H1 (cell line): ENCODE results near the gene DGKH. TPM values are rescaled to one million over a fixed set of nuclear protein-coding genes. Genes with fewer than 3 reads are reported as not detected.

ENCODE experiments used
- CTCF ChIA-PET: fragments of 300-600 bp; sonication (Branson Sonifier 250); formaldehyde crosslinking; loops from one replicate; lab custom pipeline; 2021; ENCODE audit not compliant: partially characterized antibody; lab: Charles Lee
- POLR2A ChIA-PET: fragments of 300-600 bp; sonication (Branson Sonifier 250); formaldehyde crosslinking; loops from one replicate; lab custom pipeline; 2021; ENCODE audit warnings: inconsistent platforms; ENCODE audit not compliant: partially characterized antibody; lab: Charles Lee
- DNase-seq, 2 experiments: peaks; one replicate each; pipeline versions ENCODE4 v3.0.0 to v3.0.0-alpha.2; 2010 to 2022; ENCODE audit warnings: low spot score in 2 of 2, low read depth in 1 of 2, mixed read lengths in 1 of 2
- FAIRE-seq: peaks from 2 replicates; lab custom pipeline; 2011; peaks lifted over from hg19 to GRCh38; lab: Jason Lieb, UNC
- H2AFZ ChIP-seq: 2 replicates; pipeline ENCODE4 v1.8.1; 2012; ENCODE audit warnings: low read length, inconsistent platforms
- H2AK5ac ChIP-seq: 2 replicates; pipeline ENCODE4 v1.6.1; 2013; ENCODE audit warnings: low read depth, low read length
- H2BK120ac ChIP-seq: replicated peaks from 2 replicates; pipeline ENCODE3; 2013; ENCODE audit warnings: low read depth, low read length, inconsistent platforms
- H2BK12ac ChIP-seq: 2 replicates; pipeline ENCODE4 v1.6.1; 2013; ENCODE audit warnings: low read depth, low read length
- H2BK15ac ChIP-seq: 2 replicates; pipeline ENCODE4 v1.6.1; 2013; ENCODE audit warnings: low read length
- H2BK20ac ChIP-seq: 2 replicates; pipeline ENCODE4 v1.6.1; 2013; ENCODE audit warnings: low read length
- H2BK5ac ChIP-seq: 2 replicates; pipeline ENCODE4 v1.6.1; 2013; ENCODE audit warnings: low read depth, low read length
- H3K14ac ChIP-seq: 2 replicates; pipeline ENCODE4 v1.6.1; 2013; ENCODE audit warnings: inconsistent platforms; ENCODE audit not compliant: insufficient read length
- H3K18ac ChIP-seq: 2 replicates; pipeline ENCODE4 v1.6.1; 2013; ENCODE audit warnings: low read length; ENCODE audit errors: extremely low read depth
- H3K23ac ChIP-seq: 2 replicates; pipeline ENCODE4 v1.6.1; 2013; ENCODE audit warnings: inconsistent platforms; ENCODE audit not compliant: insufficient read length
- H3K23me2 ChIP-seq: 2 replicates; pipeline ENCODE4 v1.6.1; 2013; ENCODE audit warnings: low read depth, low read length
- H3K27ac ChIP-seq: 2 replicates; pipeline ENCODE4 v1.6.1; 2011; ENCODE audit warnings: low read depth, low read length, inconsistent platforms
- H3K27me3 ChIP-seq, 4 experiments: replicated peaks in 1 of 4; 1 replicate in 1 of 4; 2 replicates in 3 of 4; pipeline versions ENCODE4 v1.6.1 to v1.8.1; 2011 to 2013; ENCODE audit warnings: low read length in 3 of 4, mild to moderate bottlenecking in 3 of 4, inconsistent platforms in 2 of 4, mixed read lengths in 2 of 4, moderate library complexity in 1 of 4; ENCODE audit not compliant: control insufficient read depth in 3 of 4, insufficient read depth in 3 of 4; ENCODE audit errors: extremely low read depth in 1 of 4
- H3K36me3 ChIP-seq, 4 experiments: 2 replicates each; pipeline versions ENCODE4 v1.6.1 to v1.8.1; 2011 to 2013; ENCODE audit warnings: mild to moderate bottlenecking in 4 of 4, low read length in 3 of 4, moderate library complexity in 2 of 4, control low read depth in 1 of 4, inconsistent platforms in 1 of 4; ENCODE audit not compliant: insufficient read depth in 4 of 4, control insufficient read depth in 2 of 4
- H3K4ac ChIP-seq: replicated peaks from 2 replicates; pipeline ENCODE3; 2013; ENCODE audit warnings: low read length, low read depth, mixed read lengths, inconsistent platforms; ENCODE audit not compliant: insufficient read length
- H3K4me1 ChIP-seq, 4 experiments: replicated peaks in 1 of 4; 1 replicate in 1 of 4; 2 replicates in 3 of 4; pipeline versions ENCODE4 v1.6.1 to v1.8.1; 2011 to 2013; ENCODE audit warnings: low read length in 3 of 4, inconsistent platforms in 2 of 4, mixed read lengths in 1 of 4; ENCODE audit not compliant: insufficient read depth in 4 of 4, control insufficient read depth in 3 of 4
- H3K4me2 ChIP-seq, 2 experiments: 2 replicates each; pipeline versions ENCODE4 v1.6.1 to v1.8.1; 2011 to 2013; ENCODE audit warnings: low read depth in 2 of 2, low read length in 2 of 2, control low read depth in 1 of 2, inconsistent platforms in 1 of 2, mild to moderate bottlenecking in 1 of 2; ENCODE audit not compliant: insufficient read depth in 1 of 2
- H3K4me3 ChIP-seq, 4 experiments: fragments of 200-600, 300-600 bp in 1 of 4; sonication (generic), shearing (Covaris generic), sonication (Bioruptor Twin) in 1 of 4; 2 replicates each; pipeline versions ENCODE4 v1.5.1 to v1.8.1; 2011 to 2016; ENCODE audit warnings: low read length in 4 of 4, low read depth in 3 of 4, control low read depth in 2 of 4, inconsistent platforms in 2 of 4, mild to moderate bottlenecking in 2 of 4, mixed read lengths in 1 of 4, moderate library complexity in 1 of 4; ENCODE audit not compliant: insufficient read depth in 2 of 4; ENCODE audit errors: extremely low read depth in 1 of 4
- H3K56ac ChIP-seq: replicated peaks from 2 replicates; pipeline ENCODE3; 2013; ENCODE audit warnings: low read depth, mild to moderate bottlenecking, mixed read lengths, low read length, inconsistent platforms; ENCODE audit not compliant: insufficient read length
- H3K79me1 ChIP-seq: 2 replicates; pipeline ENCODE4 v1.6.1; 2013; ENCODE audit warnings: low read depth, low read length, control low read depth
- H3K79me2 ChIP-seq, 2 experiments: 2 replicates each; pipeline versions ENCODE4 v1.6.1 to v1.8.1; 2012 to 2013; ENCODE audit warnings: low read length in 2 of 2, mild to moderate bottlenecking in 2 of 2, inconsistent platforms in 1 of 2; ENCODE audit not compliant: insufficient read depth in 2 of 2, control insufficient read depth in 1 of 2
- H3K9ac ChIP-seq, 4 experiments: replicated peaks in 1 of 4; 1 replicate in 1 of 4; 2 replicates in 3 of 4; pipeline versions ENCODE4 v1.6.1 to v1.8.1; 2011 to 2013; ENCODE audit warnings: low read depth in 3 of 4, low read length in 3 of 4, control low read depth in 2 of 4, mild to moderate bottlenecking in 2 of 4, moderate library complexity in 2 of 4, inconsistent platforms in 1 of 4; ENCODE audit errors: extremely low read depth in 1 of 4
- H3K9me3 ChIP-seq, 2 experiments: 2 replicates each; pipeline versions ENCODE4 v1.6.1 to v1.8.1; 2012 to 2013; ENCODE audit warnings: mild to moderate bottlenecking in 2 of 2, moderate library complexity in 2 of 2, control low read depth in 1 of 2, inconsistent platforms in 1 of 2, low read depth in 1 of 2, low read length in 1 of 2, mixed read lengths in 1 of 2; ENCODE audit not compliant: insufficient read depth in 2 of 2
- H4K20me1 ChIP-seq, 2 experiments: replicated peaks in 1 of 2; 2 replicates each; pipeline versions ENCODE3 to v1.8.1; 2011 to 2013; ENCODE audit warnings: inconsistent platforms in 2 of 2, low read length in 2 of 2, mild to moderate bottlenecking in 1 of 2; ENCODE audit not compliant: insufficient read depth in 2 of 2, control insufficient read depth in 1 of 2
- H4K5ac ChIP-seq: 2 replicates; pipeline ENCODE4 v1.6.1; 2013; ENCODE audit warnings: low read length, low read depth, mixed read lengths, inconsistent platforms; ENCODE audit not compliant: insufficient read length
- H4K8ac ChIP-seq: 2 replicates; pipeline ENCODE4 v1.8.0; 2013; ENCODE audit warnings: mild to moderate bottlenecking, moderate library complexity, low read length, inconsistent platforms; ENCODE audit not compliant: insufficient read depth; ENCODE audit errors: extremely low read depth
- H4K91ac ChIP-seq: replicated peaks from 2 replicates; pipeline ENCODE3; 2013; ENCODE audit warnings: low read length, mixed read lengths, inconsistent platforms; ENCODE audit not compliant: insufficient read length
- WGBS, 2 experiments: shearing (Covaris generic) in 1 of 2; methylation state at CpG; one replicate each; pipeline versions ENCODE4 v1.1.6 to v1.1.7; 2013 to 2015; ENCODE audit warnings: low lambda C conversion rate in 2 of 2, mixed read lengths in 2 of 2, inconsistent platforms in 1 of 2, low coverage in 1 of 2, missing lambda C conversion rate in 1 of 2; ENCODE audit not compliant: insufficient replicate concordance in 2 of 2, insufficient coverage in 1 of 2, insufficient read length in 1 of 2; ENCODE audit errors: extremely low coverage in 1 of 2, missing lambda C conversion rate in 1 of 2; 5-methylcytosine and 5-hydroxymethylcytosine counted together
- polyA plus RNA-seq, 7 experiments: library from polyadenylated mRNA; depleted of rRNA in 3 of 7; stranded (reverse) in 5 of 7; unstranded in 2 of 7; fragments of >200 nt in 5 of 7; fragments of 200-250 nt in 2 of 7; gene quantifications; 1 replicate in 5 of 7; 2 replicates in 1 of 7; 4 replicates in 1 of 7; pipeline versions ENCODE4 v1.2.1 to v1.2.3, GENCODE V29; 2011 to 2013; ENCODE audit warnings: missing spikeins in 2 of 7, mixed read lengths in 2 of 7
- total RNA-seq: library from RNA; stranded (reverse); fragmentation: NEBNext Ultra II Directional; extraction: Animal tissue kit (Norgen Biotek cat#: 25700); gene quantifications from 2 replicates; pipeline ENCODE4 v1.2.1, GENCODE V29; 2021

Gene DGKH
- total and polyA plus RNA-seq, 2 of the 8 experiments (the other 6 are each of a cell fraction or from before 2014, with no cell fraction given), result 2.1 to 7.9 TPM

GRCh38 chr13:42173789-42174343 is 125.4 kb downstream of the DGKH start:
- Histone ChIP-seq H3K14ac (no peak overlapping the region), H2BK15ac (no peak overlapping the region), H2BK120ac (no peak overlapping the region), H3K23ac (no peak overlapping the region), H3K79me2 (no peaks in the 10 kb centered on the region), H3K79me1 (no peaks in the 10 kb centered on the region), H3K36me3 (peaks cover 0 to 8% (median 0%) of the 10 kb centered on the region in 4 experiments; a peak in 1 of 8 replicates), H2BK12ac (no peak overlapping the region), H2BK5ac (no peak overlapping the region), H3K18ac (no peak overlapping the region), H4K91ac (no peak overlapping the region), H2BK20ac (no peak overlapping the region), H4K20me1 (no peaks in the 10 kb centered on the region), H3K4ac (no peak overlapping the region), H2AFZ (no peak overlapping the region), H3K27me3 (peaks cover 0 to 10% (median 5%) of the 10 kb centered on the region in 4 experiments; a peak in 4 of 7 replicates), H2AK5ac (no peak overlapping the region), H3K56ac (no peak overlapping the region), H3K4me3 (no peak overlapping the region), H3K9ac (no peak overlapping the region), H4K5ac (no peak overlapping the region), H3K27ac (no peak overlapping the region), H3K9me3 (no peaks in the 10 kb centered on the region), H4K8ac (no peak overlapping the region), H3K4me2 (no peak overlapping the region), H3K4me1 (peaks cover 0 to 2% (median 0%) of the 10 kb centered on the region in 4 experiments; a peak in 2 of 7 replicates), H3K23me2 (no peaks in the 10 kb centered on the region; the same call in 1 of the 2 replicates)
- FAIRE-seq (no peak), DNase-seq (no peak)
- ChIA-PET POLR2A (no interaction called here), CTCF (no interaction called here)
- 93% methylated on average over 4 of the region's 4 CpGs; no CpG with 5 or more reads in 1 of the 2 experiments for WGBS, 2 experiments
